HG03039 (cell line): ENCODE measurements around the gene PANK1.
"Not testable (repeated sequence)": the region's sequence is repeated elsewhere in the genome, so short reads cannot be mapped to it uniquely, and the experiment has no call there.

Source experiments
- ATAC-seq: cut with Tn5 transposase; IDR thresholded peaks from one replicate; pipeline ENCODE4 v1.9.1; 2021; ENCODE audit warnings: mild to moderate bottlenecking, moderate library complexity; ENCODE audit not compliant: unreplicated experiment

The PANK1 gene

DNA sequence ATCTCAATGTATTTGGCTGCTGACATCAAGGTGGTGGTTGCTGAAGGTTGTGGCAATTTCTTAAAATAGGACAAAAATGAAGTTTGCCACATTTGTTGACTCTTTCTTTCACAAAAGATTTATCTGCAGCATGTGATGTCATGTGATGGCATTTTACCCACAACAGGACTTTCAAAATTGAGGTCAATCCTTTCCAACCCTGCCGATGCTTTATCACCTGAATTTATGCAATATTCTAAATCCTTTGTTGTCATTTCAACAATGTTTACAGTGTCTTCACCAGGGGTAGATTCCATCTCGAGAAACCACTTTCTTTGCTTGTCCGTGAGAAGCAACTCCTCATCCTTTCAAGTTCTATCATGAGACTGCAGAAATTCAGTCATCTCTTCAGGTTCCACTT is 69.0 kb downstream of the PANK1 start:
- no peak for ATAC-seq

DNA sequence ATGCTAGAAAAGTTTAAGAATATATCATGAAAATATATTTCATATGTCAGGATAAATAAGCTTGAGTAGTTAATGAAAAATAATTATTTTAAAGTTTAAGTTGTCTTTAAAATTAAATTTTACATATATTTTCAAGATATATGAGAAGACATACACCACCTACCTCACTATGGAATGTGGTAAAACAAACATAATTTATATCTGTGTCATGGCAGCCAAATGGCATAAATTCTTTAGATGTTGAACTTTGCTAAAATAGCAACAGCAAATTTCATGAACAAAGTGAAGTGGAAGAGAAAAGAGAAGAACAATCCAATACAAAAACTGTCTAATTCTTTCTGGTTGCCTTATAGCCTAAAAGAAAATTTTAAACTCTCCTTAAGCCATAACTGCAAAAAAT is 70.0 kb downstream of the PANK1 start:
- ATAC-seq, result no peak

DNA sequence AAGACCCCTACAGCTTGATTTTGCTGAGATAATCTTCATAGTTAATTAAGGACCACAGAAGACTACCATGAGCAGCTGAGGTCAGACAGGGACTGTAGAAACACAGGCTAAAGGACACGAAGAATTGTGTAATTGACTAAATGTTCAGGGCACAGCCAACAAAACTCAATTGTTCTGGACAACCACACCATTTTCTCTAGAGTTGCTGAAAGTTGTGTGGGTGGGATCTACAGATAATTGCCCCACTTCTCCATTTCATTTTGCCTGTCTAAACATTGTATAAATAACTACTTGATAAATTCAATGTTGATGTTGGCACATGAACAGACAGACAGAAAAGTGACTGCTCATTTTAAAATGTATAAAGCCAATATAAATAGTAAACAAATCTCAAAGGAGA is 70.7 kb downstream of the PANK1 start:
- ATAC-seq, result no peak

DNA sequence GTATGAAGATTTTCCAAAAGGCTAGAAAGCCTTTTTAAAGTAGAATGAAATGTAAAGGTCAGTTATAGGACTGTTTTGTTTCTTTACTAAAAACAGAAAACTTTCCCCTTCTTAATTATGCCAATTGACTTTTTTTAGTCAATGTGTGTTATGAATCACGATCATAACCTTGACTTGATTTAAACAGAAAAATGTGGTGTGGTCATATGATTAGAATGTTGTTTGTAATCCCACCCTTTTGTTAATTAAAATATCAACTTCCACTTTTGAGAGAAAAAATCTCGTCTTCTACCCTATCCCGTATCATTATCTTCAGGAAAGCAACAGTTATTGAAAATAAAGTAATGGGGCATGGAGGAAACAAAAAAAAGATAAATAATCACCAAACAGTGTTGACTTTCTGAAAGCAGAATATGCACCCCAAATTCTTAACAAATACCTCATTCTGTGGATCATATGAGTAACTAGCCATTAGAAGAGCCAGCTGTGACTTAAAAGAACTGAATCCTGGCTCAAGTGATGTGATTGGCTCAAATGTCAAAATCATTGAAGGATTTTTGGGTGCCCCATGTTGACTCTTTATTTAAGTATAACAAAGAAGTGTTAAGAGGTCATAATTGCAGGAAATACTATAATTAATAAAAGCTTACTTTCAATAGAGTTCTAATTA is 77.3 kb downstream of the PANK1 start:
- ATAC-seq, result no peak

DNA sequence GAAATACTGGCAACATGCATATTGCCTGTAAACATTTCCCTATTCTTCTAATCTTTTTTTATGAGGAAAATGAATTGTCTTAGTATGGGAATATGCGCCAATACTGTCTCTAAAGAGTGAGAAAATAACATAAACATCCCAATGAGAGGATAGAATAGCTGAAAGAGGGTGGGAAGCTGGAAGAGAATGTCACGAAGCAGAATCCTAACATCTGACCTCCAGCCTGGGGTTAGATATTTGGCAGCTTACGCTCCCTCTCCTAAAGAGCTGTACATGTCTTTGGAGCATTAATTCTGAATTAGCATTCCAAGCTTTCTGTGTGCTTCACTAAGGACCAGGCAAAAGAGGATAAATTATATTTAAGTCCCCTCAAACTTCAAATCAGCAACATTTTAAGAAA is 78.0 kb downstream of the PANK1 start:
- ATAC-seq, result no peak

DNA sequence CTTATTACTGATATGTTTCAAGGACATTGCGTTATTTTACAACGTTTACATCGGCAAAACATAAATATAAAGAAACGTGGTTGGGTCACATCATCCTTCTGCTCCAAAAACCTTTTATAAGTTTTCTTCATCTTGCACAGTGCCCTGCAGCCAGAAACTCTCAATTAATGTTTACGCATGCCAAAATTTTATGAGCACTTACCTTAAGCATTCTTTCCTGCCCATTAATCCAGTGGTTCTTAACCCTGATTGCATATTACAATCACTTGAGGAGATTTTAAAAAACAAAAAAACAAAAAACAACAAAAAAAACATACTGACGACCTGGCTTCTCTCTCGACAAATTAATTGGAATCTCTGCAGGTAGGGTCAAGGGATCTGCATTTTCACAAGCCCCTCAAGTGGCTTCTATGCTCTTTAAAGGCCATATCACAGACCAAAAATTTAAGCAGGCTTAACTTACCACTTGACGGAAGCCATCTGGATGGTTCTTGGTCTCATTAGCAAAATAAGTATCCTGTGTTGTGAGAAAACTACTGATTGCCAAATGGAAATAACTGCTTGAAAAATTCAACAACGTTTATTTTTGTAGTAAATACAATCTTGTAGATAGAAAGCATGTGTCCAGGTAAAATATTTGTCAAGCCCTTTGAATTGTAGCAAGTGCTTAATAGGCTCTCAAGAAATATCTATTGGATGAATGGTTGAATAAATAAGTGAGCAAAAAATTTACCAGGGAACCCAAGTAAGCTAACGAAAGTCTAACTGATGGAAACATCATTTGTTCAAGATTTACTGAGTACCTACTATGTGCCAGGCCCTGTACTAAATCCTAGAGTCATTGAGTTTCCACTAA is 78.7 kb downstream of the PANK1 start:
- no peak for ATAC-seq

DNA sequence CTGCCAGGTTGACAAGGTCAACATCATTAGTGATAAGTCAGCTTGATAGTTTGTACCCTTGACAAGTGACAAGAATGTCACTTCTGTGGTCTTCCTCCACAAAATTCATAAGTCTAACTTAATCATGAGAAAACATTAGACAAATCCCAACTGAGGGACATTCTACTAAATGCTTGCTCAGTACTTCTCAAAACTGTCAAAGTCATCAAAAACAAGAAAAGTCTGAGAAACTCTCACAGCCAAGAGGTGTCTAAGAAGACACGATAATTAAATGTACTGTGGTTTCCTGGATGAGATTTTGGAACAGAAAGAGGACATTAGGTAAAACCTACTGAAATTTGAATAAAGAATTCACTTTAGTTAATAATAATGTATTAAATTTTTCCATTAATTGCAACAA is 79.9 kb downstream of the PANK1 start:
- ATAC-seq, result no peak

DNA sequence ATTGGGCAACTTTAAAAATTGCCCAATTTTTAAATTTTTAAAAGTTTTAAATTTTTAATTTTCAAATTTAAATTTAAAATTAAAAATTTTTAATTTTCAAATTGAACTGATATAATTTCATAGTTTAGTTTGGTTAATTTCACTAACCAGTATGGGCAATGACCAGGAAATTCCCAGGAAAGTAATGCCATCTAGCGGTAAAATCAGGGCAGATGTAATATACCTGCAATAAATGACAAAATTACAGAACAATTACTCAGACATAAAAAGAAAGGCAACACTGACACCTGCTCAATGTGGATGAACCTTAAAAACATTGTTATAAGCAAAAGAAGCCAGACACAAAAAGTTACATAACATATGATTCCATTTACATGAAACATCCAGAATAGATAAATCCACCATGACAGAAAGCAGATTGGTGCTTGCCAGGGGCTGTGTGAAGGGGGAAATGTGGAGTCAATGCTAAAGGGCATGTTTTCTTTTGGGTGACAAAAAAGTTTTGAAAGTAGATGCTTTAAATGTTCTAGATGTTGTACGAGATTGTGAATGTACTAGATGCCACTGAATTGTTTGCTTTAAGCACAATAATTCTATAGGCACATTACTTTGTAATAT is 81.1 kb downstream of the PANK1 start:
- no peak for ATAC-seq

DNA sequence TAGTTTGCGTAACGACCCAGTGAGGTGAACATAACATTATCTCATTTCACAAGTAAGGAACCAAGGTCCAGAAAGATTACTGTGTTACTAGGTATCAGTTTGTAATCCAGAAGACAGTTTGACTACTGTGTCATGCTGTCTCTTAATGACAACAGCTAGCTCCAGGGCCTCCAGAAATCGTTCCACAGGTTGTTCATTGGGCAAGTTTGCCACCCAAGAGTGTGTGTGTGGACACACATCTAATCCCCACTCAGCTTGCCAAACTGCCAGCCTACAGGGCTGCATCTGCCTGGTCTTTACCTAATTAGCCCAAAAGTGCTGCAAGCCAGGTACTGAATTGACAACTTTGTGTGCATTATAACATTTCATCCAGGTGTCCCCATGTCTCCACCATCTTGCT is 81.7 kb downstream of the PANK1 start:
- no peak for ATAC-seq

DNA sequence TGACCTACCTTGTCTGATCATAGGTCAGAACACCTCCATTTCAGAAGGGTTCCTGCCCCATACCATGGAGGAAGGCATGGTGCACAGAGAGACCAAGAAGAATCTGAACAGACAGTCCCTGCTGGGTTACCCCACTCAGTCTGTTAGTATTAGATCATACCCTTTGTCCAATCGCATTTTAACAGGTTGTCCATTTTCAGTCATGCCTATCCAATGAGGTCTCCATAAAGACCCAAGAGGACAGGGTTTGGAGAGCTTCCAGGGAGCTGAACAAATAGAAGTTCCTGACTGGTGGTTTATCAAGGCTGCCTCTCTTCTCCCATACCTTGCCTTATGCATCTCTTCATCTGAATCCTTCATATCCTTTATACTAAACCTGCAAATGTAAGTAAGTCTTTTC is 88.4 kb downstream of the PANK1 start:
- ATAC-seq, result no peak

DNA sequence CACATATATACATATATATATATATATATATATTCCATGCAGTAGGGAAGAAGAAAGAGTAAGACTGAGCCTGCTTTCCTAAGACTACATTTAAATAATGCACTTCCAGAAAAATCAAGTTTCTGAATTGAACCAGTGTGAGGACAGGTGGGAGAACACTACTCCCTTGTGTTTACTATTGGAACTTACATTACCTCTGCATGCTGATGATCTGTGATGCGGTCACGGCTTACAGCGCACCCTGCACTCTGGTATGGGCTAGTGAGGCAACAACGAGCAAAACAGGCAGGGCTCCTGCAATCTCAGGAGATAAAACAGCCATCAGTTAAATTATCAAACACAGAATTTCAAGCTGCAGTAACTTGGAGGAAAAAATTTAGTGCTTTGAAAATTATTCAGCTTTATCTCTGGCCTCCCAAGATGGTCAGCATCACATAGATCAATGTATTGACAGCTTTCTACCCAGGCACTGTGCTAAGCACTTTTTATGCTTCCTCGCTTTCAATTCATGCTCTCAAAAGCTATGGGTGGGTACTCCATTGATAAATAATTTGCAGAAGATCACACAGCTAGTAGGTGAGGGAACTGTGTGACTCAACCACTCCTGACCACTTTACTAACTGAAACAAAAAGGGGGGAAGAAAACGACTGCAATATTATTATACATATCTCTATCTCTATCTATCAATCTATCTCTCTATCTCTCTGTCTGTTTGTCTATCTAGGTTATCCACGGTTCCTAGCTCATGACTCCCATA is 89.2 kb downstream of the PANK1 start:
- ATAC-seq, result no peak

DNA sequence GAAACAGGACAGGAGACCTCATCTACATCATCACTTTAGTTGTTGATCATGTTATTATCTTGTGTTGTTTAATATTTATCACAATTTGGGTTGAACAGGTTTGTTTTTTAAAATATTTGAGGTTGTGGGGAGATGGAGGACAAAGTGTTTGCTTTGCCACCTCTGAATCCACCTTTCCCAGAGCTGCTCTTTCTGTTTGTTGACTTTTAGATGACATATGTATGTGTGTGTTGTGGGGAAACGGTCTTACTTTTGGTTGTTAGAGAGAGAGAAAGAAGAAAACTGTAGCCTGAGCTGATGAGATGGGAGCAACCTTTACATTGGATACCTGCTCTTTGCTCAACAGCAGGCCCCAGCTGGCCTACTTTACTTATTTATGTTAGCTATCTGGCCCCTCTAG is 90.6 kb downstream of the PANK1 start:
- no peak for ATAC-seq

DNA sequence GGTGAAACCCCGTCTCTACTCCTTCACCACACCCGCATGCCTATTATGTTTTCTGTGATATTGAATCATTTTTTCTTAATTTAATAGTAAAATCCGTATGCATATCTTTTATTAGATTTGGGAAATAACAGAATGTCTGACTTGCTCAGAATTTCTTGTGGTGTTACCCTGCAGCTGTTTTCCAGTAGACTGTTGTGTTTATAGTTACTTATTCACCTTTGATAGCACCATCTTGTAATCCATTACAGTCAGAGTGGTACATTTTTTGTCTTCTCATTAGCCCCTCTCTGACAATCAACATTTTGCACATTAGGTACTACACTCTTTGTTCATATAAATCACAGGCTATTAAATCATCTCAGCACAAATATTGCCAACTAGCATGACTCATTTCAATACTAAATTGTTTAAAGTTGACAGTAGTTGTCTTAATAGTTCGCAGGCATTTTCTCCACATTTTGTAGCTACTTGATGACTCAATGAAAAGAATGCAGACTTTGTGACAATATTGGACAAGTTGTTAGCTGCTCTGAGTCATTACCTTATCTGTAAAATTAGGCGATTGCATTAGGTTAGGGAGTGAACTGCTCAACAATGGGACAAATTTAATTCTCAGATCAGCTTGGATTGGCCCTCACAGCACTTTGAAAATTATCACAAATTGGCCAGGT is 91.8 kb downstream of the PANK1 start:
- ATAC-seq, result no peak

DNA sequence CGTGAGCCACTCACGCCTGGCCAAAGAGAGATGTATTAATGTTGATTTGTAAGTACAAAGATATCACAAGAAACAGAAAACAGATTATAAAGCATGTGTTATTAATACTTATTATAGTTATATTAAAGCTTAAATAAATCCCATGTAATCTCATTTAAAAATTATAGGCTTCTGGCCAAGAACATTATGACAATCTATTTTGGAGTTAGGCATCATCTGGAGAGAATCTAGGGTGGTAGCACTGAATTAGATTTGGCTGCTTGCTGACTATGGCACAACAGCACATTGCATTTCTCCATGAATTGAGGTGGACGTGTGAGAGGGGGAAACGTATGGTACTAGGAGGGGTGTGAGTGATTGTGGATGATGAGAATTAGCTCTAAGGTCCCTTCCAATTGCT is 92.8 kb downstream of the PANK1 start:
- no peak for ATAC-seq

DNA sequence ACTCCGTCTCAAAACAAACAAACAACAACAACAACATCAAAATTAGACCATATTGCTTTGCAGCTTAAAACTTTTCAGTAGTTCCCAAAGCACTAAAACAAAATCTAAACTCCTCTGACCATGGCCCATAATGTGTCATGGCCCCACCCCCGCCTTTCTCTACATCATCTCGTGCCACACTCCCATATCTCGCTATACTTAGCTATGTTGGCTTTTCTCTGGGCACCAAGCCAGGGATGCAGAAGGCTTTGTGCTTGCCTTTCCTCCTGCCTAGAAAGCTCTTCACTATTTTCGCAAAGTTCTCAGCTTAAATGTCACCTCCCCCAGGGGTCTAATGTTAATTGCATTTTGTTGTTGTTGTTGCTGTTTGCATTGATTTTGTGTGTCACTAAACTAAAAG is 94.5 kb downstream of the PANK1 start:
- ATAC-seq, result no peak

DNA sequence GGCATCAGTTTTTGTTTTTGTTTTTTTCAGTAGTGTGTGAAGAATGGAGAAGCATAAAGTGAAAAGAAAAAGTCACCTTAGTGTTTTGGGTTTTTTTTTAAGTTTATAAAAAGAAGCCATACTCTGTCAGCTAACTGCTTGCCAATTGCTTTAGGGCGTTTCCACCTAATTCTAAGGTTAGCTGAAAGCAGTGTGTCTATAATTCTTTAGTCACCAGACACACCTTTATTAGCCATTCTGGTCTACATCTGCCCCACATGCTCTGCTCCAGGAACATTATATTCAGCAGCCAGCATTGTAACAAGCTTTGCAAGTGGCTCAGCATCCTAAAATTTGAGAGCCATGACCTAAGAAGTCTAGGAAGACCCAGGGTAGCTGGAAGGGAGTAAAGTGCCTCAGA is 95.5 kb downstream of the PANK1 start:
- ATAC-seq, result no peak

DNA sequence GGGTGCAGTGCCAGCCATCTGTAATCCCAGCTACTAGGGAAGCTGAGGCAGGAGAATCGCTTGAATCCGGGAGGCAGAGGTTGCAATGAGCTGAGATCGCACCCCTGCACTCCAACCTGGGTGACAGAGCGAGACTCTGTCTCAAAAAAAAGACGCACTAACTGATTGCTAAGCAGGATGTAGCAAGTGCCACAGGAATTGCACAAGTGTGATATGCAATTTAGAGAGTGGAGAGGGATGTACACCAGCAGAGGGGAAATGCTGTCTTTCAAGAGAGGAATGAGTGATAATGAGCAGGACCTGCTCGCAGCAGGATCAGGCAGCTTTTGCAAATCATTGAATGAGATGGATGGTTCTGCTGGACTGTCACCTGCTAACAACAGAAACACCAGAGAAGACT is 96.4 kb downstream of the PANK1 start:
- no peak for ATAC-seq

DNA sequence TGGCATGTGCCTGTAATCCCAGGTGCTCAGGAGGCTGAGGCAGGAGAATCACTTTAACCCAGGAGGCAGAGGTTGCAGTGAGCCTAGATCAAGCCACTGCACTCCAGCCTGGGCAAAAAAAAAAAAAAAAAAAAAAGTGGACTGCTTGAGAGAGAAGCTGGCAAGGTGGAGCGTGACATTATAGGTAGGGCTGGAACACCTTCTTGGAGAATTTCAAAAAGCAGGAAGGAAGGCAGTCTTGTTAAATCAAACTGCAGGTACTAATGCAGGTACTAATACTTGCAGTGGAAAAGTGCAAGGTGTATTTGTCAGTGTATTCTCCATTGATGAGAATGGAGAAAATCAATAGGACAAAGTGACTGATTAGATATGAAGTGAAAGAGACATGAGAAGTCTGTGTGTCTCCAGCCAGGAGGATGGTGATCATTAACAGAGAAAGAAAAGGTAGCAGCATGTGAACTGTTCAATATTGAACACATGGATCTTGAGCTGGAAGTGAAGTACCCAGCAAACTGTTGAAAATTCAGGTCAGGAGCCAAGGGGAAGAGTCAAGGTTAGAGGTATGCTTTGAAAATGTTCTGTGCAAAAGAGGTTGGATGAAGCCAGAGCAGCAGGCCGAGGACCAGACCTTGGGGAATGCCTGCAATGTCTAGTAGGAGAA is 97.1 kb downstream of the PANK1 start:
- no peak for ATAC-seq

DNA sequence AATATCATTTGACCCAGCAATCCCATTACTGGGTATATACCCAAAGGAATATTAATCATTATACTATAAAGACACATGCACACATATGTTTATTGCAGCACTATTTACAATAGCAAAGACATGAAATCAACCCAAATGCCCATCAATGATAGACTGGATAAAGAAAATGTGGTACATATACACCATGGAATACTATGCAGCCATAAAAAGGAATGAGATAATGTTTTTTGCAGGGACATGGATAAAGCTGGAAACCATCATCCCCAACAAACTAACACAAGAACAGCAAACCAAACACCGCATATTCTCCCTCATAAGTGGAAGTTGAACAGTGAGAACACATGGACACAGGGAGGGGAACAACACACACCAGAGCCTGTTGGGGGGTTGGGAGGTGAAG is 98.4 kb downstream of the PANK1 start:
- not testable (repeated sequence) for ATAC-seq

DNA sequence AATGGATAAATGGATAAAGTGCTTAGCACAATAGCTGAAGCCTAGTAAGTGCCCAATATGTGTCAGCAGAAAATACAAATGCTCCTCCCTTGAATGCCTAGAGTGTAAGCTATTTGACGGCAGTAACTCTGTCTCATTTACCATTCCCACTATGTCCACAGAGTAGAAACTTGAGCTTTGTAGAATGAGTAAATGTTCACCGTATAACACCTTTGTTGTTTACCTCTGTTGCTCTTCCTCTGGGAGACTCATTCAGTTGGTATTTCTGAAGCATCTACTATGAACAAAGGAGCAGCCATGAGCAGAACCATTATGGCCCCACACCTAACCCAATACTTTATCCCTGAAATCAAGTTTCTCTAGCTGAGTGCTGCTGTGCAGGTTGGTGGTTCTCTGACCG is 101.2 kb downstream of the PANK1 start:
- ATAC-seq, result no peak
